Tibial nerve (tissue), 4 donors: ENCODE data around the gene KIF13A. TPM values are rescaled to one million over a fixed set of nuclear protein-coding genes. Genes with fewer than 3 reads are reported as not detected.

Source experiments
- DNase-seq, 2 donors: peaks; one replicate each; pipeline ENCODE4 v3.0.0-alpha.2; 2019; ENCODE audit warnings: low spot score in 2 of 2
- H3K27ac ChIP-seq, 4 donors: fragments of 200-600 bp; sonication (generic) in 3 of 4; one replicate each; pipeline ENCODE4 v1.5.1; 2017 to 2019; ENCODE audit warnings: mild to moderate bottlenecking in 1 of 4
- H3K27me3 ChIP-seq, 2 donors: fragments of 200-600 bp; sonication (generic) in 1 of 2; one replicate each; pipeline versions ENCODE4 v1.5.1 to v1.6.0; 2017 to 2019
- H3K36me3 ChIP-seq, 3 donors: fragments of 200-600 bp; sonication (generic); one replicate each; pipeline ENCODE4 v1.5.1; 2018 to 2019
- H3K4me1 ChIP-seq, 4 donors: fragments of 200-600 bp; sonication (generic) in 3 of 4; one replicate each; pipeline ENCODE4 v1.5.1; 2017 to 2019
- H3K4me3 ChIP-seq, 4 donors: fragments of 200-600 bp; sonication (generic) in 3 of 4; one replicate each; pipeline ENCODE4 v1.5.1; 2017 to 2019; ENCODE audit warnings: mild to moderate bottlenecking in 1 of 4, moderate library complexity in 1 of 4
- H3K9me3 ChIP-seq, 4 donors: fragments of 200-600 bp; sonication (generic) in 3 of 4; one replicate each; pipeline ENCODE4 v1.5.1; 2017 to 2019
- CTCF ChIP-seq, 5 experiments: fragments of 200-600 bp in 3 of 5; fragments of 450-650 bp in 2 of 5; sonication (generic) in 3 of 5; IDR thresholded peaks; one replicate each; pipeline ENCODE4 v1.5.1; 2016 to 2019; ENCODE audit warnings: antibody characterized with exemption in 5 of 5, mild to moderate bottlenecking in 3 of 5, moderate library complexity in 2 of 5
- EP300 ChIP-seq, 2 donors: sonication (generic); formaldehyde crosslinking; IDR thresholded peaks; one replicate each; pipeline ENCODE4 v1.6.1; 2017; ENCODE audit warnings: antibody characterized with exemption in 2 of 2, mild to moderate bottlenecking in 1 of 2
- POLR2A ChIP-seq, 2 donors: fragments of 450-650 bp; IDR thresholded peaks; one replicate each; pipeline ENCODE4 v1.6.1; 2017; ENCODE audit warnings: antibody characterized with exemption in 2 of 2, mild to moderate bottlenecking in 2 of 2, moderate library complexity in 2 of 2
- WGBS, 2 donors: methylation state at CpG; one replicate each; pipeline ENCODE4 v1.1.5; 2018; 5-methylcytosine and 5-hydroxymethylcytosine counted together
- total RNA-seq, 4 donors: library from RNA; depleted of rRNA; stranded (reverse); fragments of >200 nt; gene quantifications; one replicate each; pipeline ENCODE4 v1.1.0, GENCODE V29; 2016

Gene KIF13A
- total RNA-seq, 4 donors from 2014 or later, result 31.8 to 71.9 (median 48.0) TPM

GRCh38 chr6:17987697-17988421, 424 bp upstream of the KIF13A start:
- Histone ChIP-seq H3K27ac (peak overlapping the region; percentile 93 to 99 (median 94)), H3K4me1 (peaks cover 0 to 43% (median 17%) of the 10 kb centered on the region in 4 donors)
- 0% methylated on average over 17 to 31 of the region's 78 CpGs for WGBS, 2 donors

GRCh38 chr6:17986656-17987446, 584 bp downstream of the KIF13A start:
- Histone ChIP-seq H3K36me3 (peaks cover 0 to 9% (median 0%) of the 10 kb centered on the region in 3 donors), H3K4me3 (peak overlapping the region; percentile 58 to 97 (median 63)), H3K27ac (peak overlapping the region; percentile 81 to 94 (median 86)), H3K9me3 (no peaks in the 10 kb centered on the region), H3K4me1 (peaks cover 0 to 43% (median 17%) of the 10 kb centered on the region in 4 donors), H3K27me3 (no peaks in the 10 kb centered on the region)
- peak; percentile 40 to 56 for DNase-seq
- WGBS, 2 donors, result 0 to 1% methylated on average over 26 to 58 of the region's 65 CpGs
- TF ChIP-seq CTCF (IDR thresholded peaks at IDR 0.05), result no peak
- peak in 1 of 2 donors; percentile 28 for TF ChIP-seq POLR2A (IDR thresholded peaks at IDR 0.05)
- peak in 1 of 2 donors; percentile 60 for TF ChIP-seq EP300 (IDR thresholded peaks at IDR 0.05)

More at GRCh38 chr6:17987697-17988421, 424 bp upstream of the KIF13A start:
- peak in 1 of 2 donors; percentile 58 for TF ChIP-seq POLR2A (IDR thresholded peaks at IDR 0.05)
- peak in 4 of 5 experiments; percentile 38 to 64 (median 52) for TF ChIP-seq CTCF (IDR thresholded peaks at IDR 0.05)
- peak in 1 of 2 donors; percentile 54 for TF ChIP-seq EP300 (IDR thresholded peaks at IDR 0.05)
- DNase-seq, result peak; percentile 37 to 61
- H3K9me3 ChIP-seq, result no peaks in the 10 kb centered on the region
- H3K4me3 ChIP-seq, result peak overlapping the region; percentile 65 to 97 (median 81)
- H3K27me3 ChIP-seq, result no peaks in the 10 kb centered on the region
- H3K36me3 ChIP-seq, result peaks cover 0 to 5% (median 0%) of the 10 kb centered on the region in 3 donors

- H3K36me3 ChIP-seq, result peaks cover 0 to 14% (median 0%) of the 10 kb centered on the region in 3 donors
- H3K4me1 ChIP-seq, result peaks cover 0 to 43% (median 17%) of the 10 kb centered on the region in 4 donors
- no peaks in the 10 kb centered on the region for H3K9me3 ChIP-seq
- TF ChIP-seq EP300 (IDR thresholded peaks at IDR 0.05), result no peak
- TF ChIP-seq POLR2A (IDR thresholded peaks at IDR 0.05), result no peak
- 12 to 19% methylated on average over 11 of the region's 11 CpGs for WGBS, 2 donors
- H3K4me3 ChIP-seq, result peak overlapping the region; percentile 58 to 97 (median 63)
- peak overlapping the region; percentile 81 to 94 (median 86) for H3K27ac ChIP-seq
- DNase-seq, result no peak
- H3K27me3 ChIP-seq, result no peaks in the 10 kb centered on the region
Observed at GRCh38 chr6:17985934-17986655, 1.3 kb downstream of the KIF13A start.

DNA sequence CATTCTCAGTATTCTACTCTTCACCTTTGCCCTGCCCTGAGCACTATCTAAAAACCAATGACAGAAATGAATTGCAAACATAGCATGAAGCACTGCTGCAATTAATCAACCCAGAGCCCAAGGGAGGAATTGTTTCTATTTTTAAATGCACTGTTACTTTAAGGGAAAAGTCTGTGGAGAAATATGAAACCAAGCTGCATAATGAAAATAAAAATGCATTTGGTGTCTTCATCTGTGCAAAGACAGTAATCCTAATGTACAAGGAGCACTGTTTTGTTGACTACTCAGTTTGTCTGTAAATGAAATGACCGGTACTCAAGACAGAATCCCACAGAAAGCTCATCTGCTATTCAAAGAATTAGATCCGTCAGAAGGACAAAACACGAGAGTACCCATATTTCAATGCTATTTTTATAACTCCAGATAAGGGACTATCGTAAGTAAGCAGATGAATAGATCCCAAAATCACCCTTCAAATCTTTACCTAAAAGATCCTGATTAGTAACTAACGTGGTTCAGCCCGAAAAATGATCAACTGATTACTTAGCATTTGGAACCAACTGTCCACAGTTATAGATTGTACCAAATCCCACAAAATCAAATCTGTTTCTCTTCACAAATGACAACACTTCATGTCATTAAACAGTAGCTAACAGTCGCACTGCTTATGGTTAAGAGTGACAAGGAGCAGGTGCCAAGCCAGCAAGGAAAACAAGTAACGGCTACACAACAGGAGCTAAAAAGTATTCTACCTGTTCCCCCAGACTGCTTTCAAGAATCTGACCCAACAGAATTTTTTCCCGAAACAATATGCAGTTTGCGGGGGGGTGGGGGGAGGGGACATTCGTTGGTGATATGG, 2.4 kb downstream of the KIF13A start:
- Histone ChIP-seq H3K4me3 (peak overlapping the region; percentile 3 to 97 (median 39)), H3K9me3 (no peaks in the 10 kb centered on the region), H3K4me1 (peaks cover 0 to 51% (median 17%) of the 10 kb centered on the region in 4 donors), H3K36me3 (peaks cover 0 to 14% (median 0%) of the 10 kb centered on the region in 3 donors), H3K27ac (peak overlapping the region in 3 of 4 donors; percentile 43 to 94 (median 87)), H3K27me3 (no peaks in the 10 kb centered on the region)
- no peak for TF ChIP-seq POLR2A (IDR thresholded peaks at IDR 0.05)
- TF ChIP-seq EP300 (IDR thresholded peaks at IDR 0.05), result no peak
- no peak for TF ChIP-seq CTCF (IDR thresholded peaks at IDR 0.05)
- no peak for DNase-seq
- WGBS, 2 donors, result 15 to 18% methylated on average over 11 of the region's 11 CpGs
